ENCODE measurements around the gene RGP1.

Gene RGP1

DNA sequence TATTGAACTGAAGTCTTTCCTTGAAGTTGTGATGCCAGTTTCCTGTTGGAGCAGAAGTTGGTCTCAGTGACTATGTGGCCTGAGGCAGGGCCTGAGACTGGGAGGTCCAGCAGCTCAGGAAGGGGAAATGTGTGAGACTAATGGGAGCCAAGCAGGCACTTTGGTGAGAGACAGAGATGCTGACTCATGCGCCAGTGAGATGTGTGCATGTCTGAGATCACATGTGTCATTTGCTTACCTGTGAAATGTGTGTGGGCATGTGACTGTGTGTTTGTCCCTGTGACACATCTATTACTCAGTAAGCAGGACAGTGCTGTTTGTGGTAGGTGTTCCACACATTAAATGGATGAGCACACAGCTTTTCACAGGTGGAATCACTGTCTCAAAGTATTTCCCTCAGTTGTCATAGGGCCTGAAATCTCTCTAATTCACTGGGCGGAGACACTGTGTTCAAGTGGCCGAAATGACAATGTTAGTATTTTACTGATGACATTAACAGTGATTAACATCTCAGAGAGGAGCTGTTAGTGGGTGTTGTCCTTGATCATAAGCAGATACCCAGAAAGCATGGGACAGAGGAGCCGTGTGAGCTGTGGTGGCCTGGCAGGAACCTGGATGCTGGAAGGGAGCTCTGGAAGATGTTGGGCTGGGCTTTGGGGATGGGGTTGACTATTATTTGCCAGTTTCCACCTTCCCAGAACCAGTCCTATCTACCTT is 49.7 kb downstream of the RGP1 start:
- Histone ChIP-seq H3K4me3 (ENCODE audit: low read length in 2 of 2) (no peak overlapping the region), H3K9ac (ENCODE audit: low read depth in 1 of 2, low read length in 2 of 2) (no peak overlapping the region), H3K27me3 (ENCODE audit: control insufficient read depth in 2 of 2, insufficient read depth in 2 of 2, low read length in 2 of 2) (no peaks in the 10 kb centered on the region), H3K9me3 (ENCODE audit: control insufficient read depth in 2 of 2, low read length in 2 of 2) (no peaks in the 10 kb centered on the region), H3K27ac (ENCODE audit: low read depth in 2 of 2, low read length in 2 of 2) (no peak overlapping the region), H3K36me3 (ENCODE audit: control insufficient read depth in 2 of 2, insufficient read depth in 2 of 2, low read length in 2 of 2) (peaks cover 26% of the 10 kb centered on the region in 2 donors), H3K4me1 (ENCODE audit: control insufficient read depth in 2 of 2, insufficient read depth in 2 of 2, low read length in 2 of 2) (no peaks in the 10 kb centered on the region)

DNA sequence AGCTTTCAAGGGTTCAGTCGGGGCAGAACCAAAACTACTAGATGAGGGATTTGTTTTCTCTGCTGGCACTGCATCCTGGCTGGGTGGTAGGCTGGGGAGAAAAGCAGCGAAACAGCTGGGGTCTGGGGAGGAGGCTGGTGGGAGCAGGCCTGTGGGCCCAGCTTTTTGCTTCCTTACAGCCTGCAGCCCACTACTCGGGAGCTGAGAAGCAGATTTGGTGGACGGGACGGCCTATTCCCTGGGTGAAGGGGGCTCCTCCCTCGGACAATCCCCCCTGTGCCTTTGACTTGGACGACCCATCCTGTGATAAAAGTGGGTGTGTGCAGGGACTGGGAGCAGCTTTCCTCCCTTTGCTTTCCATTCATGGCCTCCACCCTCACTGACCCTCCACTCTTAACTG is 51.4 kb downstream of the RGP1 start:
- Histone ChIP-seq H3K36me3 (ENCODE audit: control insufficient read depth in 2 of 2, insufficient read depth in 2 of 2, low read length in 2 of 2) (peaks cover 26 to 32% of the 10 kb centered on the region in 2 donors), H3K4me3 (ENCODE audit: low read length in 2 of 2) (no peak overlapping the region), H3K9me3 (ENCODE audit: control insufficient read depth in 2 of 2, low read length in 2 of 2) (no peaks in the 10 kb centered on the region)

DNA sequence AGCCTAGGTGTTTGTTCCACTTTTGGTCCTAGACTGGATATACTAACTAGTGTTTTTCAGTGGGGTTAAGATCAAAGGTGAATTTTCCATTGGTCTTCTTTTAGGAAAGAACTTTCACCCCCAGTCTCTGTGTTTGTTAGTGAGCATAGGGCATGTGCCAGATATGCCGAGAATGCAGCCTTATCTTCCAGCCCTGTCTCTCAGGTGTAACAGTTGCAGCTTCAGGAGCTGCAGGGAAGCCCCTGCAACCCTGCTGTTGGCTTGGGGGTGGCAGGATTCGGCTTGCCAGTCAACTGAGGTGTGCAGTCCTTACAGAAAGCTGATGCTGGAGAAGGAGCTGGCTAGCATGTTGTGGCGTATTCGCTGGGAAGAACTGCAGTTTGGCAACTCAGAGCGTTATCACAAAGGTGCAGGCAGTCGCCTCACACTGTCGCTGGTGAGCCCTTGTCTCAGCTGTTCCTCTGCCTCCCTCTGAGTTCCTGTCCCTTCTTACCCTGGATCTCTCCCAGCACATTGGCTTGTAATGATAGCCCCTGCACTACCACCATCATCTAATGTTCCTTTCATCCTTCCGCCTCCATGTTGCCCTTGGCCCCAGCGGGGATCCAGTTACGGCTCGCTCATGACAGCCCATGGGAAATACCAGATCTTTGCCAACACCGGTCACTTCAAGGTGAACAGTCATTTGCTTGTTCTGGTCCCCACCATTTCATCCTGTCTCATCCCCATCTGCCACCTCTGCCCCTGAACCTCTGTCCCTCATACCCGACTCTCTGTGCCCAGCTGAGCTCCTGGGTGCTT is 52.4 kb downstream of the RGP1 start:
- H3K4me1 ChIP-seq (ENCODE audit: control insufficient read depth in 2 of 2, insufficient read depth in 2 of 2, low read length in 2 of 2): no peaks in the 10 kb centered on the region
- H3K36me3 ChIP-seq (ENCODE audit: control insufficient read depth in 2 of 2, insufficient read depth in 2 of 2, low read length in 2 of 2): peaks cover 35 to 42% of the 10 kb centered on the region in 2 donors
- H3K27me3 ChIP-seq (ENCODE audit: control insufficient read depth in 2 of 2, insufficient read depth in 2 of 2, low read length in 2 of 2): no peaks in the 10 kb centered on the region
- H3K9me3 ChIP-seq (ENCODE audit: control insufficient read depth in 2 of 2, low read length in 2 of 2): no peaks in the 10 kb centered on the region
- no peak overlapping the region for H3K27ac ChIP-seq (ENCODE audit: low read depth in 2 of 2, low read length in 2 of 2)
- no peak overlapping the region for H3K4me3 ChIP-seq (ENCODE audit: low read length in 2 of 2)
- no peak overlapping the region for H3K9ac ChIP-seq (ENCODE audit: low read depth in 1 of 2, low read length in 2 of 2)

More for the DNA sequence above, 51.4 kb downstream of the RGP1 start:
- no peak overlapping the region for H3K9ac ChIP-seq (ENCODE audit: low read depth in 1 of 2, low read length in 2 of 2)
- H3K4me1 ChIP-seq (ENCODE audit: control insufficient read depth in 2 of 2, insufficient read depth in 2 of 2, low read length in 2 of 2): no peaks in the 10 kb centered on the region
- no peaks in the 10 kb centered on the region for H3K27me3 ChIP-seq (ENCODE audit: control insufficient read depth in 2 of 2, insufficient read depth in 2 of 2, low read length in 2 of 2)
- H3K27ac ChIP-seq (ENCODE audit: low read depth in 2 of 2, low read length in 2 of 2): no peak overlapping the region

DNA sequence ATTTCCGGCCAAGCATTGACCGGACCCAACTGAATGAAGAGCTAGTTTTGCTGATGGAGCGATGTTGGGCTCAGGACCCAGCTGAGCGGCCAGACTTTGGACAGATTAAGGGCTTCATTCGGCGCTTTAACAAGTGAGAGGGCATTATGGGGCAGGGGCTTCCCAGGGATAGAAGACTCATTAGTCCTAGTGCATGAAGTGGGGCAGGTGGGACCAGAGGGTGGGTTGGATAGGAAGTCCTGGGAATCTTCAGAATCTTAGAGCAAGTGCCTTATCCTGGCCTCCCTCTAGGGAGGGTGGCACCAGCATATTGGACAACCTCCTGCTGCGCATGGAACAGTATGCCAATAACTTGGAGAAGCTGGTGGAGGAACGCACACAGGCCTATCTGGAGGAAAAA is 57.0 kb downstream of the RGP1 start:
- H3K36me3 ChIP-seq (ENCODE audit: control insufficient read depth in 2 of 2, insufficient read depth in 2 of 2, low read length in 2 of 2): peaks cover 37 to 61% of the 10 kb centered on the region in 2 donors
- no peak overlapping the region for H3K27ac ChIP-seq (ENCODE audit: low read depth in 2 of 2, low read length in 2 of 2)

More for the DNA sequence above, 57.0 kb downstream of the RGP1 start:
- no peaks in the 10 kb centered on the region for H3K9me3 ChIP-seq (ENCODE audit: control insufficient read depth in 2 of 2, low read length in 2 of 2)
- H3K4me3 ChIP-seq (ENCODE audit: low read length in 2 of 2): no peak overlapping the region
- H3K9ac ChIP-seq (ENCODE audit: low read depth in 1 of 2, low read length in 2 of 2): no peak overlapping the region
- H3K4me1 ChIP-seq (ENCODE audit: control insufficient read depth in 2 of 2, insufficient read depth in 2 of 2, low read length in 2 of 2): no peaks in the 10 kb centered on the region
- no peaks in the 10 kb centered on the region for H3K27me3 ChIP-seq (ENCODE audit: control insufficient read depth in 2 of 2, insufficient read depth in 2 of 2, low read length in 2 of 2)
